Measurements from ENCODE around the gene PRR5L. TPM values are rescaled to one million over a fixed set of nuclear protein-coding genes. Genes with fewer than 3 reads are reported as not detected.

Gene PRR5L
- total and polyA plus RNA-seq, 4 experiments from 2014 or later, result 10.1 to 62.7 (median 39.7) TPM

GRCh38 chr11:36389811-36390210 lies 93.7 kb downstream of the PRR5L start:
- Histone ChIP-seq H3K27me3 (ENCODE audit: insufficient read depth, low read length) (no peaks in the 10 kb centered on the region), H3K9me3 (ENCODE audit: control insufficient read depth in 1 of 2, low read length in 2 of 2) (no peaks in the 10 kb centered on the region), H3K27ac (ENCODE audit: low read depth, low read length) (no peak overlapping the region), H3K36me3 (ENCODE audit: insufficient read depth, low read length) (peaks cover 2% of the 10 kb centered on the region), H3K4me3 (ENCODE audit: low read length in 2 of 2) (no peak overlapping the region), H3K4me1 (ENCODE audit: insufficient read depth, low read length) (peaks cover 56% of the 10 kb centered on the region)
- Mint-ChIP-seq H3K36me3 (peaks cover 7 to 22% of the 10 kb centered on the region in 2 donors), H3K9me3 (no peaks in the 10 kb centered on the region), H3K27me3 (no peaks in the 10 kb centered on the region), H3K4me3 (peak overlapping the region in 3 of 8 donors; percentile 0 to 60 (median 14)), H3K4me1 (peaks cover 40 to 92% (median 72%) of the 10 kb centered on the region in 4 donors), H3K27ac (peak overlapping the region; percentile 49 to 86 (median 83))
- CTCF ChIA-PET (ENCODE audit: partially characterized antibody), result interaction anchor here (0.6 to 2.4 kb wide), 3 partner anchors 14 to 1283 kb away, joined by 3 to 11 read pairs (median 5); no protein-coding TSS in a partner anchor
- intact Hi-C loops (cut with micrococcal nuclease), result no loop called here
- no peak for DNase-seq
- POLR2A ChIA-PET (ENCODE audit: partially characterized antibody), result interaction anchor here (1.0 to 2.0 kb wide), 5 partner anchors 12 to 77 kb away, joined by 3 to 10 read pairs (median 4); no protein-coding TSS in a partner anchor

DNA sequence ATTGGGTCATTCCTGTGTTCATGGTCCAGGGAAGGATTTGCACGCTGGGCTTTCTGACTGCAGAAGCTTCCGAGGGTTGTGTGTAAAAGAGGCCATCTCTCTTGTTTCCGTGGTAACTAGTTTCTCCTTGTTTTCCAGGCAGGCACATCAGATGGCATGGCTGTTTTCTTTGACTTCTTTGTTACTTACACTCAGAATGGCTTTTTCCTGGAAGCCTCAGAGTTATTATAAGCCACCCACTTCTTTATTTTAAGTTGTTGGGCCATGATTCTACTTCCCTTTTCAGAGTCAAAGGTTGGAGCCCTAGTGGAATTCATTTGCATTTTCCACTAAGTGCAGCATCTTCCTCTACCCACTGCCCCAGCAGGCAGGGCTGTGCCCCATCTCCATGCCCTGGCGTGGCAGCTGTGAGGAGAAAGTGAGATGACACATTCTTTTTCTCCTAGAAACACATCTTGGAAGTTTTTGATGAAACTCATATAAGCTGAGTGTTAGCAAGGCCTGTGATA lies 94.9 kb downstream of the PRR5L start:
- Histone ChIP-seq H3K27ac (ENCODE audit: low read depth, low read length) (no peak overlapping the region), H3K36me3 (ENCODE audit: insufficient read depth, low read length) (peaks cover 6% of the 10 kb centered on the region), H3K4me1 (ENCODE audit: insufficient read depth, low read length) (peaks cover 51% of the 10 kb centered on the region), H3K9me3 (ENCODE audit: control insufficient read depth in 1 of 2, low read length in 2 of 2) (no peaks in the 10 kb centered on the region), H3K4me3 (ENCODE audit: low read length in 2 of 2) (no peak overlapping the region), H3K27me3 (ENCODE audit: insufficient read depth, low read length) (no peaks in the 10 kb centered on the region)
- intact Hi-C loops (cut with micrococcal nuclease), result no loop called here
- peak overlapping the region in 5 of 7 donors; percentile 30 to 86 (median 78) for H3K27ac Mint-ChIP-seq
- H3K9me3 Mint-ChIP-seq, result no peaks in the 10 kb centered on the region
- POLR2A ChIA-PET (ENCODE audit: partially characterized antibody), result interaction anchor here (1.4 to 1.5 kb wide), 3 partner anchors 10 to 59 kb away, joined by 3 to 7 read pairs (median 5); no protein-coding TSS in a partner anchor
- DNase-seq, result no peak
- peak overlapping the region in 4 of 8 donors; percentile 8 to 55 (median 39) for H3K4me3 Mint-ChIP-seq
- H3K36me3 Mint-ChIP-seq, result peaks cover 10 to 23% of the 10 kb centered on the region in 2 donors
- peaks cover 35 to 87% (median 64%) of the 10 kb centered on the region in 4 donors for H3K4me1 Mint-ChIP-seq
- no peaks in the 10 kb centered on the region for H3K27me3 Mint-ChIP-seq
- CTCF ChIA-PET (ENCODE audit: partially characterized antibody), result no interaction called here

DNA sequence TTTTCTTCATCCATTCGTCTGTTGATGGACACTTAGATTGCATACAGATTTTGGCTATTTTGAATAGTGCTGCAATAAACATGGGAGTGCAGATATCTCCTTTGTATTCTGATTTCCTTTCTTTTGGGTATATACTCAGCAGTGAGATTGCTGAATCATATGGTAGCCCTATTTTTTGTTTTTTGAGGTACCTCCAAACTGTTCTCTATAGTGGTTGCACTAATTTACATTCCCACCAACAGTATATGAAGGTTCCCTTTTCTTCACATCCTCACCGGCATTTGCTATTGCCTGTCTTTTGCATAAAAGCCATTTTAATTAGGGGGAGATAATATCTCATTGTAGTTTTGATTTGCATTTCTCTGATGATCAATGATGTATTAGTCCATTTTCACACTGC lies 96.1 kb downstream of the PRR5L start:
- ChIA-PET POLR2A (ENCODE audit: partially characterized antibody) (interaction anchor here (1.1 to 1.5 kb wide), 3 partner anchors 8 to 17 kb away, joined by 5 to 7 read pairs (median 5); no protein-coding TSS in a partner anchor), CTCF (ENCODE audit: partially characterized antibody) (interaction anchor here (1.1 kb wide), 1 partner anchor 14 kb away, joined by 4 read pairs; no protein-coding TSS in a partner anchor)
- DNase-seq, result no peak
- Mint-ChIP-seq H3K36me3 (peaks cover 10 to 29% of the 10 kb centered on the region in 2 donors), H3K27me3 (no peaks in the 10 kb centered on the region), H3K4me3 (peak overlapping the region in 6 of 8 donors; percentile 11 to 79 (median 36)), H3K9me3 (no peaks in the 10 kb centered on the region), H3K4me1 (peaks cover 33 to 78% (median 57%) of the 10 kb centered on the region in 4 donors), H3K27ac (peak overlapping the region in 6 of 7 donors; percentile 53 to 86 (median 65))
- Histone ChIP-seq H3K9me3 (ENCODE audit: control insufficient read depth in 1 of 2, low read length in 2 of 2) (no peaks in the 10 kb centered on the region), H3K4me1 (ENCODE audit: insufficient read depth, low read length) (peaks cover 43% of the 10 kb centered on the region), H3K27ac (ENCODE audit: low read depth, low read length) (no peak overlapping the region), H3K4me3 (ENCODE audit: low read length in 2 of 2) (no peak overlapping the region), H3K36me3 (ENCODE audit: insufficient read depth, low read length) (peaks cover 6% of the 10 kb centered on the region), H3K27me3 (ENCODE audit: insufficient read depth, low read length) (no peaks in the 10 kb centered on the region)
- intact Hi-C loops (cut with micrococcal nuclease), result no loop called here

GRCh38 chr11:36394056-36394455 lies 98.0 kb downstream of the PRR5L start:
- Histone ChIP-seq H3K36me3 (ENCODE audit: insufficient read depth, low read length) (peaks cover 17% of the 10 kb centered on the region), H3K9me3 (ENCODE audit: control insufficient read depth in 1 of 2, low read length in 2 of 2) (no peaks in the 10 kb centered on the region), H3K27ac (ENCODE audit: low read depth, low read length) (no peak overlapping the region), H3K27me3 (ENCODE audit: insufficient read depth, low read length) (no peaks in the 10 kb centered on the region), H3K4me3 (ENCODE audit: low read length in 2 of 2) (no peak overlapping the region), H3K4me1 (ENCODE audit: insufficient read depth, low read length) (peaks cover 49% of the 10 kb centered on the region)
- CTCF ChIA-PET (ENCODE audit: partially characterized antibody), result interaction anchor here (1.2 to 1.7 kb wide), 4 partner anchors 12 to 99 kb away, joined by 3 to 5 read pairs (median 4); no protein-coding TSS in a partner anchor
- Mint-ChIP-seq H3K36me3 (peaks cover 11 to 35% of the 10 kb centered on the region in 2 donors), H3K4me1 (peaks cover 33 to 67% (median 53%) of the 10 kb centered on the region in 4 donors), H3K4me3 (peak overlapping the region in 5 of 8 donors; percentile 9 to 64 (median 55)), H3K27me3 (no peaks in the 10 kb centered on the region), H3K27ac (peak overlapping the region in 3 of 7 donors; percentile 37 to 81 (median 81)), H3K9me3 (no peaks in the 10 kb centered on the region)
- DNase-seq, result peak in 1 of 5 donors; percentile 68
- POLR2A ChIA-PET (ENCODE audit: partially characterized antibody), result interaction anchor here (1.1 to 1.6 kb wide), 2 partner anchors 10 to 12 kb away, joined by 4 to 5 read pairs; no protein-coding TSS in a partner anchor
- intact Hi-C loops (cut with micrococcal nuclease), result no loop called here

DNA sequence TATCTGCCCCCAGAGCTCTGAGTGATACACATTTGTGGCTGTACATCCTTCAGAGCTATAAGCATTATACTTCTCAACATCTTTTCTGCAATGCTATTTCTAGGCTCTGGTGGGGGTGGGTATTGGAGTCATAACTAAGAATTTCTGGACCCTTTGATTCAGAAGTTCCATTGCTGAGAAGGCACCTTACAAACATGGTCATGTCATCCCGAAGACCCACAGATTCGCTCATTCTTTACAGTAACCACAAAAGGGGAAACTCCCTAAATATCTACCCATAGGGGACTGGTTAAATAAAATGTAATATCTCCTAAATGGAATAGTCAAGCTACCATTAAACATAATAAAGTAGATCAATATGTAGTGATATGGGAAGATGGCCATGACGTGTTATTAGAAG lies 98.8 kb downstream of the PRR5L start:
- H3K36me3 Mint-ChIP-seq, result peaks cover 18 to 41% of the 10 kb centered on the region in 2 donors
- Histone ChIP-seq H3K27me3 (ENCODE audit: insufficient read depth, low read length) (no peaks in the 10 kb centered on the region), H3K4me1 (ENCODE audit: insufficient read depth, low read length) (peaks cover 55% of the 10 kb centered on the region), H3K36me3 (ENCODE audit: insufficient read depth, low read length) (peaks cover 23% of the 10 kb centered on the region), H3K27ac (ENCODE audit: low read depth, low read length) (no peak overlapping the region), H3K9me3 (ENCODE audit: control insufficient read depth in 1 of 2, low read length in 2 of 2) (no peaks in the 10 kb centered on the region), H3K4me3 (ENCODE audit: low read length in 2 of 2) (no peak overlapping the region)
- no peaks in the 10 kb centered on the region for H3K27me3 Mint-ChIP-seq
- H3K4me1 Mint-ChIP-seq, result peaks cover 32 to 69% (median 52%) of the 10 kb centered on the region in 4 donors
- intact Hi-C loops (cut with micrococcal nuclease), result no loop called here
- peak overlapping the region in 3 of 8 donors; percentile 24 to 63 (median 32) for H3K4me3 Mint-ChIP-seq
- ChIA-PET POLR2A (ENCODE audit: partially characterized antibody) (interaction anchor here (1.0 to 1.6 kb wide), 7 partner anchors 10 to 42 kb away, joined by 3 to 5 read pairs (median 4); no protein-coding TSS in a partner anchor), CTCF (ENCODE audit: partially characterized antibody) (interaction anchor here (0.7 to 1.7 kb wide), 6 partner anchors 13 to 271 kb away, joined by 3 to 5 read pairs (median 3); no protein-coding TSS in a partner anchor)
- H3K27ac Mint-ChIP-seq, result peak overlapping the region in 2 of 7 donors; percentile 32 to 81
- no peak for DNase-seq
- H3K9me3 Mint-ChIP-seq, result no peaks in the 10 kb centered on the region

GRCh38 chr11:36395978-36396736 lies 100.1 kb downstream of the PRR5L start:
- H3K36me3 Mint-ChIP-seq, result peaks cover 25 to 52% of the 10 kb centered on the region in 2 donors

More at GRCh38 chr11:36395978-36396736, 100.1 kb downstream of the PRR5L start:
- Histone ChIP-seq H3K4me3 (ENCODE audit: low read length in 2 of 2) (no peak overlapping the region), H3K27ac (ENCODE audit: low read depth, low read length) (no peak overlapping the region), H3K36me3 (ENCODE audit: insufficient read depth, low read length) (peaks cover 23% of the 10 kb centered on the region), H3K27me3 (ENCODE audit: insufficient read depth, low read length) (no peaks in the 10 kb centered on the region), H3K4me1 (ENCODE audit: insufficient read depth, low read length) (peaks cover 66% of the 10 kb centered on the region), H3K9me3 (ENCODE audit: control insufficient read depth in 1 of 2, low read length in 2 of 2) (no peaks in the 10 kb centered on the region)
- Mint-ChIP-seq H3K27me3 (no peaks in the 10 kb centered on the region), H3K4me1 (peaks cover 36 to 69% (median 51%) of the 10 kb centered on the region in 4 donors), H3K4me3 (no peak overlapping the region), H3K9me3 (no peaks in the 10 kb centered on the region), H3K27ac (no peak overlapping the region)
- POLR2A ChIA-PET (ENCODE audit: partially characterized antibody), result interaction anchor here (0.7 to 1.0 kb wide), 2 partner anchors 15 to 56 kb away, joined by 3 read pairs; no protein-coding TSS in a partner anchor
- no peak for DNase-seq
- CTCF ChIA-PET (ENCODE audit: partially characterized antibody), result interaction anchor here (1.1 to 1.6 kb wide), 3 partner anchors 18 to 97 kb away, joined by 3 to 7 read pairs (median 5); no protein-coding TSS in a partner anchor
- intact Hi-C loops (cut with micrococcal nuclease), result no loop called here

Data from CD4-positive, alpha-beta memory T cell (primary cell).